GM19467 (cell line): ENCODE measurements around the gene PDAP1.
A peak's percentile ranks its signal among the peaks of the same experiment; 100 is the strongest.
"Not testable (repeated sequence)": the region's sequence is repeated elsewhere in the genome, so short reads cannot be mapped to it uniquely, and the experiment has no call there.

ENCODE experiments used
- ATAC-seq: cut with Tn5 transposase; IDR thresholded peaks from one replicate; pipeline ENCODE4 v1.9.1; 2021; ENCODE audit warnings: mild to moderate bottlenecking, moderate library complexity; ENCODE audit not compliant: unreplicated experiment

The PDAP1 gene, protein sequence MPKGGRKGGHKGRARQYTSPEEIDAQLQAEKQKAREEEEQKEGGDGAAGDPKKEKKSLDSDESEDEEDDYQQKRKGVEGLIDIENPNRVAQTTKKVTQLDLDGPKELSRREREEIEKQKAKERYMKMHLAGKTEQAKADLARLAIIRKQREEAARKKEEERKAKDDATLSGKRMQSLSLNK

DNA sequence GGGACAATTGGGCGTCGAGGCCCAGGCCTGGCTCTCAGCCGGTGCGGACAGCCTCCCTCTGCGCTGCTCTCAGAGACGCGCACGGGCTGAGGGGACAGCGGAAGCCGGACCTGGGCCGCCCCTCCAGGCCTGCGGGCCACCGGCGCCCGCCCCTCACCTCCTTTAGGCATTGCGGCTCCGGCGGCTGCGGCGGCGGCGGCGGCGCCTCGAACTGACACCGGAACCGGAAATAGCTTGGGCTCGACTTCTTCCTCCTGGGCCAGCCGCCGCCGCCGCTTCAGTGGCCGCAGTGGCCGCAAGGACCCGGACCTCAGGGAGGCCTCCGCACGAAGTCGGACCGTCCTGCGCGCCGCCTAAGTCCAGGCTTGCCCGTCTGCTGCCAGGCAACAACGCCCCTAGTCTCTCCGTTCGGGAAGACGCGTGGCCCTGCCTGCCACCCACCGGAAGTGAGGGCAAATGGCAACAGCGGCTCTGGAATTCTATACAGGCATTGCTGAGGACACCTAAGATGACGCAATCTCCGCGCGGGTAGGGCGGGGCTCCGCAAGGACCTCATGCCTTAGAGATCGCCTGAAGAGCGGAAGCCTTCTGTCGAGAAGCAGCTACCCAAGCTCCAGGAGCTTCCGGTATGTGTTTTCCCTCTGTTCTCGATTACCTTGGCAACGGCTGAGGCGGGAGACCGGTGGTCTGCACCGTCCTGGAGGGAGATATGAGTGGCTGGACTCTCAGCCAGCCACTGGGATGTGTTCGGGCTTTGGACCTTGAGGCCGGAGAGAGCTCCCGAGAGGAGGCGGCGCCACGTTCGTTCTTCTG, at the start of gene PDAP1, which contains the start of gene BUD31:
TSS of gene PDAP1 (minus strand) at position 219 of the 813 bp plus-strand sequence. CDS start at position 170, 49 bp downstream.
TSS of gene BUD31 (plus strand) at position 591 of the 813 bp plus-strand sequence. CDS start 2,124 bp downstream, outside the sequence.
- ATAC-seq, result peak; percentile 64

GRCh38 chr7:99457650-99458493, 49.5 kb upstream of the PDAP1 start:
- no peak for ATAC-seq

DNA sequence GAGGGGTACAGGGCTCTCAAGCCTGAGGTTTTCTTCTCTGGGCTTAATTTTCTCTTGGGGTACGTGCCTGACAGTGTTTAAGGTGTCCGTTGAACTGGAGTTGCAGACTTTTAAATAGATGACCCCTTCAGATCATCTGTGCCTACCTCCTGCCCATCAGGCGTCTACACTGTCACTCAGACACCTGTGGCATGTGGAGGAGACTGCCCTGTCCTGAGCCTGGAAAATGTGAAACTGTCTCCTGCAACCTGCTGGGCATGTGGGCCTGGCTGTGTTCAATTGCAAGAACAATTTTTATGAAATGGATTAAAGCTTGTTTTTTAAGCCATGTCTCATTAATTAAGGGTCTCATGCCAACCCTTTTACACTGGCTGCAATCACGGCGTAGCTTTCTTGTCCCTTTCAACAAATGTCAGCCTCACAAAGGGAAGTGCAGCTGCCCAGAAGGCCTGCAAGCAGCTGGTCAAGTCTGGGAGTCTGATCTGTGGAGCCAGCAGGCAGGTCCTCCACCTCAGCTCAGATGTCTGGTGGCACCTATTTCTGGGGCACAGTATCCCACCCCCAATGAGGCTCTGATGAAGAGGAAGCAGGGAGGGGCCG, 48.8 kb upstream of the PDAP1 start:
- no peak for ATAC-seq

DNA sequence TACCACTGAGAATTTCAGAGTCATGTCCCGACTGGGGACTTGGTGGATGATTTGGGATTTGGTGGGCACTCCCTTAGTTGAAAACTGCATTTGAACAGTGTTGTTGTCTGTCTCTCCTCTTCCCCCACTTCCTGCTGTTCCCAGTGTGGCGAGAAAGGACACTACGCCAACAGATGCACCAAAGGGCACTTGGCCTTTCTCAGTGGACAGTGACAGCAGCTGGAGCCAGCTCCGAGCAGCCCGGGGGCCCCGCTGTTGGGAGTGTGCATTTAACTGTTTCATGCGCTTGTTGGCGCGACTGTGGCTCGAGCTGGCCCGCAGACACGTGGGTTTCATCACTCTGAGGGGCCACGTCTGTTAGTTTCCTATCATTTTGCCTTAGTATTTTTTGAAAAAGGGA, 47.9 kb upstream of the PDAP1 start:
- ATAC-seq, result no peak

DNA sequence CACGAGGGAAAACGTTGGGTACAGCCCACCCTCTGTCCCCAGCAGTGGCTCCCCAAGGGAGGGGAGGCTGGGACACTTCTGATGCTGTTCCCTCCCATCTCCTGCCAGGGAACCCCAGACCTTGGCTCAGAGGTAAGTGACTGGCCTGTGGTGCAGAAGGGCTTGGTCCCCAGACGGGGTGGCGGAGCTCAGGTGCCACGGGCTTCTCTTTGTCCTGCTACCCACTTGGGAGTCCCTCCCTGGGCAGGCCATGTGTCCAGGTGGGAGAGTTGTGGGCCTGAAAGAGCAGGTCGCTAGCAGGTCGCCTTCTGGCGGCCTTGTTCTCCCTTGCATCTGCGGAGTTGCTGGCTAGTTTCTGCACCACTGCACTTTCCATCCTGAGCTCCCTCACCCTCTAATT, 47.5 kb upstream of the PDAP1 start:
- ATAC-seq, result no peak

DNA sequence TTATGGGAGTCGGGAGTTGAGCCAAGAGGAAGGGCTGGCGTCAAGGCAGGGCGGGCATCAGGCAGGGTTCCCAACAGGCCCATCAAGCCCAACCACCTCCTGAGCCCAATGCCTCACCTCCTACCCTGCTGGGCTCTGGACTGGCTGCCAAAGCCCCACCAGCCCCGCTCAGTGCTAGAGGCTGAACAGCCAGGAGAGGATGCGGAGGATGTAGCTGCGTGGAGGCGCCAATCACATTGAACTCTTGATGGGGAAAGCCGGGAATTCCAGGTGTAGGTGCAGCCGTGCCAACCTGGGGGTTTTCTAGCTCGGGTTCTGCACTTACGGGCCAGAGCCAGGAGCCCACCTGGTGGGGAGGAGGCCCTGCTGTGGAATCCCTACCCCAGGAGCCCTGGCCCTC, 44.7 kb upstream of the PDAP1 start:
- ATAC-seq, result no peak

DNA sequence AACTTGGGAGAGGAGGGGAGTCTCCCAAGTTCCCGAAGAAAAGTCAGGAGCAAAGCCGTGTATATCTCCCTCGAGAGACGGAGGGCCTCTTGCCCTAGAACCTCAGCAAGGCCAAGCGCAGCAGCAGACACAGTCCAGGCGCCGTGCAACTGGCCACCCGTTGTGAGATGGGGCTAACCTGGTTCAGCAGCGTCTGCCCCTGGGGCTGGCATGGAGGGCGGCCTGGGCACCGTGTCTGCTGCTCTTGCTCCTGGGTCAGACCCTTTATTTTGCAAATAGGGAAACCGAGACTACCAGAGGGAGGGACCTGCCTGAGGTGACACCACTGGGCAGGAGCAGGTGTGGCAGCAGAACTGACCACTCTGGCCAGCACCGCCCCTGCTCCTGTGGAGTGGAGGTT, 44.1 kb upstream of the PDAP1 start:
- ATAC-seq, result no peak

DNA sequence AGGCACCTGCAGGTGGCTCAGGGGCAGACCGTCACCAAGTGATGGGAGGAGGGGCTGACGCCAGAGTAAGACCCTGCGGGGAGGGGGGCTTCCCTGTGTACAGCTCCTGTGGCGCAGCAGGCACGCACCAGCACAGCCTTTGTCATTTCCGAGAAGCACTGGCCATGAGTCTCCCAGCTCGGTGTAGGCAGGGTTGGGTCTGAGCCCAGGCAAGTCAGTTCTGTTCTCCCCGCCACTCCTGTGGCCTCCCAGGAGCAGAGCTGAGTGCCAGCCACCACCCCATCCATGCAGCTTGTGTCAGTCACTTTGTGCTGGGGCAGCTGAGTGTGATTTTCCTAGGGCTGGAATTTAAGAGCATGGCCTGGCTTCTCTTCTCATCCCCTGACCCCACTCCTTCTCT, 43.5 kb upstream of the PDAP1 start:
- ATAC-seq, result no peak

DNA sequence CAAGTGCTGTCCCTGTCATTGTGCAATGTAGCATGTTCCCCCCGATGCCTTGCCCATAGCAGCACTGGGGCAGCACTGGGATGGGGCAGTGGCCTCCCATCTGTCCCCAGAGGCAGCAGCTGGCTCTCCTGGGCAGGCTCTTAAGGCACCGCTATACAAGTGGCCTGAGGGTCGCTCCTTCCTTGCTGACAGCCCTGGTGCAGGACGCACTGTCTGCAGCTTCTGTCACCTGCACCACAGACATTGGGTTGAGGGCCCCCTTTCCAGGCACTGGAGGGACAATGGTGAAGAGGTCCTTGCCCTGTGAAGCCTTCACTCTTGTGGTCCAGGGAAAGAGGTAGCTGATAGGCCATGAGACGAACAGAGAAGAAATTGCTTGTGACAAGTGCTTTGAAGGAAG, 40.9 kb upstream of the PDAP1 start:
- no peak for ATAC-seq

- ATAC-seq, result no peak
Measured at GRCh38 chr7:99448855-99449254, 40.5 kb upstream of the PDAP1 start.

GRCh38 chr7:99447943-99448342, 39.5 kb upstream of the PDAP1 start:
- ATAC-seq, result no peak

DNA sequence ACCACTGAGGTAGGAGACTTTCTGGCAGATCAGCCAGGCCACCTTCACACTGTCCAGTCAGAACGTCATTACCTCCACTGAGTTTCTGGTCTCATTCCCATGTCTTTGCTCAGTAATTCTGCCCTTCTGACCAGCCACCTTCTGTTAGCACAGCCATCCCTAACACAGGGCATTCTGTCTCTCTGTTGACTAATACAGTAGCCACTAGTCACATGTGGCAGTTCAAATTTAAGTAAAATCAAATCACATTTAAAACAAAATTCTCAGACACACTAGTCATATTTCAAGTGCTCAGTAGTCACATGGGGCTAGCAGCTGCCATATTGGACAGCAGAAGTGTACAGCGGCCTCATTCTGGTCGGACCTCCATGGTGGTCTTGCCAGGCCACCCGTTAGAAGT, 37.7 kb upstream of the PDAP1 start:
- ATAC-seq, result no peak

- ATAC-seq, result no peak
Measured at GRCh38 chr7:99440195-99440594, 31.8 kb upstream of the PDAP1 start.

- ATAC-seq, result peak; percentile 86
Measured at GRCh38 chr7:99438573-99439480, 30.4 kb upstream of the PDAP1 start, which contains the start of the genes CPSF4 and PTCD1. TSS of gene CPSF4 (plus strand) at chr7:99438943. CDS start at chr7:99439083, 140 bp downstream. TSS of gene PTCD1 (minus strand) at chr7:99438798. CDS start at chr7:99435242, 3,556 bp downstream.

DNA sequence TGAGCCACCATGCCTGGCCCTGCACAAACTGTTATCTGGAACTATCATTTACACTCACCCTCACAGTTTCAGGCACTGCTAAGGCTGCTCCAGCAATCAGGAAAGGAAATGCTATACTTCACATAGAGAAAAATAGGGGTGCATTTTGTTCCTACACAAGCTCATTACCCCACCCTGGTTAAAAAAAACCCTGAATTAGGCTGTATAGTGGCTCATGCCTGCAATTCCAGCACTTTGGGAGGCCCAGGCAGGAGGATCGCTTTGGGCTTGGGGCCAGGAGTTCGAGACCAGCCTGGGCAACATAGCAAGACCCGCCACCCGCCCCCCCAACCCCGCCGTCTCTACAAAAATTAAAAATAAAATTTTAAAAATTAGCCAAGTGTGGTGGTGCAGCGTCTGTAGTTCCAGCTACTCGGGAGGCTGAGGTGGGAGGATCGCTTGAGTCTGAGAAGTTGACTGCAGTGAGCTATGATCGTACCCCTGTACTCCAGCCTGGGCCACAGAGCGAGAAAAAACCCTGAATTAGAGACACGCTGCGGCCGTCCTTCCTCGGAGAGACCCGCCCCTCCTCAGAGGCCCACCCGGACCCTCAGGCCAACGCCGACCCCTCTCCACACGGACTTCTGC, 29.7 kb upstream of the PDAP1 start:
- peak; percentile 5 for ATAC-seq

DNA sequence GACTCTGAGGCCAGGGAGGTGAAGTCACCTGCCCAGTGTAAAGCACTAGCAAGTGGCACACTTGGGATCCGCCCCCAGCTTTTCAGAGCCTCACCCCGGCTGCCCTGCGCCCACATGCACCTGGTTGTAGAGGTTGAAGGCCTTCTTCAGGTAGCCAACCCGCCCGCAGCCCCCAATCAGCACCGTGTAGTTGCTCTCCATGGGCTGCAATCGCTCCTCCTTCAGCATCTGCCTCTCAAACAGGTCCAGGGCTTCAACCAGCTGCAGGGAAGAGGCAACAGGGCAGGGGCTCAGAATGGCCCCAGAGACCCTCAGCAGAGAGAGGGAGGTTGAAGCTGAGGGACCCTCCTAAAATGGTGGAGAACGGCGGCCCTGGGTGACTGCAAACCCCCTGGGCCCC, 24.8 kb upstream of the PDAP1 start:
- ATAC-seq, result no peak

DNA sequence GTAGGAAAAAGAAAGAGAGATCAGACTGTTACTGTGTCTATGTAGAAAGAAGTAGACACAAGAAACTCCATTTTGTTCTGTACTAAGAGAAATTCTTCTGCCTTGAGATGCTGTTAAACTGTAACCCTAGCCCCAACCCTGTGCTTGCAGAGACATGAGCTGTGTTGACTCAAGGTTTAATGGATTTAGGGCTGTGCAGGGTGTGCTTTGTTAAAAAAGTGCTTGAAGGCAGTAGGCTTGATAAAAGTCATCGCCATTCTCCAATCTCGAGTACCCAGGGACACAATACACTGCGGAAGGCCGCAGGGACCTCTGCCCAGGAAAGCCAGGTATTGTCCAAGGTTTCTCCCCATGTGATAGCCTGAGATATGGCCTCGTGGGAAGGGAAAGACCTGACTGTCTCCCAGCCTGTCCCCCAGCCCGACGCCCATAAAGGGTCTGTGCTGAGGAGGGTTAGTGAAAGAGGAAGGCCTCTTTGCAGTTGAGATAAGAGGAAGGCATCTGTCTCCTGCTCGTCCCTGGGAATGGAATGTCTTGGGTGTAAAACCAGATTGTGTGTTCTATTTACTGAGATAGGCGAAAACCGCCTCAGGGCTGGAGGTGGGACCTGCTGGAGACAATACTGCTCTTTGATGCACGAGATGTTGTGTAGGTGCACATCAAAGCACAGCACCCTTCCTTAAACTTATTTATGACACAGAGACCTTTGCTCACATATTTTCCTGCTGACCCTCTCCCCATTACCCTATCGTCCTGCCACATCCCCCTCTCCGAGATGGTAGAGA, 23.6 kb upstream of the PDAP1 start:
- not testable (repeated sequence) for ATAC-seq

DNA sequence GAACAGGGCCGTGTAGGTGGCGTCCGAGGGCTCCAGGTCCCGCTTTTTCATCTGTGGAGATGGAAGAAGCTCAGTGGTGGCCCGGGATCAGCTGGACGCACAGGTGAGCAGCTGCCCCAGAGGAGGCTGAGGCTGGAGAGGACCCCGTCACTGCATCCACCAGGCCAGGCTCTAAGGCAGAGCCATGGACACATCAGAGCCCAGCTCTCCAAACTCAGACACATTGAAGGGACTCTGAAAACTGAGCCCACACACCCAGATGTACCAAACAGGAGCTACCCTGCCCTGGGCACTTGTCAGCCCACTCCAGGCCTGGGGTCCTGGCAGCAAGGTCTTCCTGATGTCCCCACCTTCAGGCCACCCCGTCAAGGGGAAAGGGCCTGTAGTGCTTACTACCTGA, 21.4 kb upstream of the PDAP1 start:
- no peak for ATAC-seq
